HTERT RPE-1 (cell line): ENCODE measurements around the gene MAP2K5.

Experiments used
- in situ Hi-C: fragments of 300-500 bp; cut with MboI; formaldehyde crosslinking; loops from 4 replicates; pipeline ENCODE4 v1.14.3; 2020; ENCODE audit warnings: low sequenced_read_pairs

MAP2K5 gene

DNA sequence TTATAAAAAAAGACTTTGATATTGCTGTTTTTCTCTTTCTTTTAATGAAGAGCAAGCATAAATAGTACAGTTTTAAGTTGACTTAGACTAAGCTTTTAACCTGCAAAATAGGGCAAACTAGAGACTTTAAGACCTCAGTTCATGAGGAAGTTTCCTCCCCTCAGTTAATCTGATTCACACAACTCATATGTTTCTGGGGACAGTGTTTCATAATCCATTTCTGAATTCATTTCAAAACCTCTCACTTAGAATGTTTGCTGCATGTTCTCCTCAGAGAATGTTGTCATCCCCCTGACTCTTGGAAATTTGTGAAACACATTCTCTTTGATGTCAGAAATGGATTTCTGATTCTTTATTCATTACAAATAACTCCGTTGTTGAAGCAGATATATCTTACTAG is 203.5 kb downstream of the MAP2K5 start:
- in situ Hi-C loops: no loop called here

DNA sequence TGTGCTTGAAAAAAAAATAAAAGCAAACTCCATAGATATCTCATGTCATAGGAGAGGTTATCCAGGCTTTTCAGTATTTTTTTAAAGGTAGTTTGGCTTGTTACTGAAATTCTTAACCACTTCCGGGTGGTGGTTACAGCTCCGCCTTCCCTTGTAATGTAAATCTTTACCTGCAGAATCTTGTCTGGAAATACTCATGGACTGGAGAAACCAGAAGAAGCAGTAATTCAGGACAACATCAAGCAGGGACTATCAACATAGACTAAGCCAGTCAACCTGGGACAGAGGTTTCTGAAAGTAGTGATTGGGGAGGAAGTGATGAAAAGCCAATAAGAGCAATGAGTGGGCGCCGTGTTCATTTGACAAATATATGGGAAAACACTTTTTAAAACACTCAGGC is 203.9 kb downstream of the MAP2K5 start:
- in situ Hi-C loops: no loop called here

DNA sequence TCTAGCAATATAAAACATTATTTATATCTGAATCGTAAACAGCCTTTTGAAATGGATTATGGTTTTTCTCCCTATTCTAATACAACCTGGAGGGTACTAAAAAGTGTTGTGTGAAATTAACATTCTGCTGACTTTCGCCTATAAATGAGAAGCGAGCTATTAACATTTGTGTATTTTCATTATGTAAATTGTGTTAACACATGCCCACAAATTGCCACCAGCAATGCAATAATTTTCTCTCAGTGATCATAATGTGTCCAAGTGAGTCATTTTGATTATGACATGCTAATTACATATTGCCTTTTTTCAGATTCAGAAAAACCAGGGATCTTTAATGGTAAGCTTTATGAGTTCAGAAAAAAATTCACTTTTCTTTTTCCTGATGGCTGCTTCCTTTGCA is 205.4 kb downstream of the MAP2K5 start:
- in situ Hi-C loops: no loop called here

DNA sequence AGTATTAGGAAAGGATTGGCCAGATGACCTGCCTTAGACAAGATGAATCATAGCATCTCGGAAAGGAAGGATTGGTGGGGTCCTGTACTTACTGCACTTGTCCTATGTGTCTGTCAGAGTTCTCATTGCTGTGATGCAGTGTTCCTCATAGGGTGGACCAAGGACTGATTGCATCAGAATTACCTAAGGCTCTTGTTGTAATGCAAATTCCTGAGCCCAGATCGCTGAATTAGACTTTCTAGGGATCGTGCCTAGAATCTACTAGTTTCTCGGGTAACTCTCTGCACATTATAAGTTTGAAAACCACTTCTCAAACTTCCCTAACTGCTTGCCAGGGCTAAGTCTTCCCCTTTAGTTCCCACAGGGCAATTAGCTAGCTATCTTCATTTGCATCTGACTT is 207.9 kb downstream of the MAP2K5 start:
- in situ Hi-C loops: no loop called here

DNA sequence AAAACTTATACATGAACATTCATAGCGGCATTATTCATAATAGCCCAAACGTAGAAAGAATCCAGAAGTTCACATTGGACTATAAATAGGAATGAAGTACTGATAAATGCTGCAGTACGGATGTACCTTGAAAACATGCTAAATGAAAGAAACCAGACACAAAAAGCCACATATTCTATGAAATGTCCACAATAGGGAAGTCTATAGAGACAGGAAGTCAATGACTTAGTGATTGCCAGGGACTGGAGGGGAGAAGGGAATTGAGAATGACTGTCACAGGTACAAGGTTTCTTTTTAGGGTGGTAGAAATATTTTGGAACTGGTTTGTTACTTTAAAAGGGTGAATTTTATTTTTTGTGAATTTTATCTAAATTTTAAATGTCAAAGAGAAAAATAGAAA is 211.4 kb downstream of the MAP2K5 start:
- in situ Hi-C loops: no loop called here

DNA sequence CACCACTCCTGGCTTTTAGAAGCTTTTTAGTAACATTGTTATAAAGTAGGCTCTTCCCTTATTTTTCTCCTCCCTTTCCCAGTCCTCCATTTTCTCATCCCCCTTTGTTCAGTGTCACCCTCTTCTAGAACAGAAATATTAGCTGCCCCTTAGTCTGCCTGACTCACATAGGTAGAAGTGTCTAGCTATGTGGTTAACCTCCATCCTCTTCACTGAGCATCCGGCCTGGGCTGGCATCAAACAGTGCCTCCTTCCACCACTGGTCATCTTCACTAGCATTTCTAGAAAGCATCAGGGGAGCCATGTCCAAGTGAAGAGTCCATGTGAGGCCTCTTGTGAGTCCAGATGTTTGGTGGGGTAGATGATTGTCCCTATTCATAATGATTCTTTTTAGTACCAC is 212.8 kb downstream of the MAP2K5 start:
- in situ Hi-C loops: no loop called here

DNA sequence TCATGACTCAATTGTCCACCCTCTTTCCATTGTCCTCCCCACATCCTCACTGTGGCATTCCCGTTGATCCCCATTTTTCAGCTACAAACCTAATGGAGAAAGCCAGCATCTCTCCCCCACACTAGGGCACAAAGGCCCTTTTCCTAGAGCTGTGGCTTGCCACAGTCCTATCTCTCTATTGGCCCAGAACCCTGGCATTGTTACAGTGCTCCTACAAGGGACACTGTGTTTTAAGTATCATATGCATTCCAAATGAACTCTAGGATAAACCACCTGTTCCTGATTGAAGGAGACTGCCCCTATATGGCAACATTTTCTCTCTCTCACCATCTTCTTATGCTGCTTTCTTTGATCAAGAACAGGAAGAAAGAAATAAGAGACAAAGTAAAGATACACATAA is 213.4 kb downstream of the MAP2K5 start:
- in situ Hi-C loops: no loop called here

DNA sequence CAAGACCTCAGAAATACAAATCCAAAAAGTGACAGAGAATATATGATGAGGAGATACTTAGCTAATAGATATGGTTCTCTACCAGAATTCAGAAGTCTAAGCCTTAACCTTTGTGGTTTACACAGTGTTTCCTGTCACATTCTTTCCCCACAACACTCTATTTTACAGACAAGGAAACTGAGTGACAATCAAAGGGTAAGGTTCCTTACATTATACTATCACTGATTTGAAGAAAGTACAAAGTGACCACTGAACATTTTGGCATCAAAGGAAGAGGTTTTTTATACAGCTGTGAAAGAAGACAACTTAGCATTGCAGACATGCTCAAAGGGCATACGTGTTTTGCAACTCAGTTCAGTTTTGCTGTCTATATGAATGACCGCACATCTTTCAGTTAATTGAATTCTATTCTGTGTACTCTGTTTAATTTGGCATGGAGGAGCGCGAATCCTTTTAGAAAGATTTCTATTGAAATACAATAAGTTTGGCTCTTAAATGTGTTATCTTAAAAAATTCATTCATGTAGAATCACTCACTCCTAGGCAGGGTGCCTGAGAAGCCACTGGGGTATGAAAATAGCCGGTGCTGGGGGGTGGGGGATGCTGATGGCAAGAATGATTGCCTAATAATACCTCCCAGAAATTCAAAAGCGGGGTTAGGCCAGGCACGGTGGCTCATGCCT is 216.3 kb downstream of the MAP2K5 start:
- in situ Hi-C loops: no loop called here

DNA sequence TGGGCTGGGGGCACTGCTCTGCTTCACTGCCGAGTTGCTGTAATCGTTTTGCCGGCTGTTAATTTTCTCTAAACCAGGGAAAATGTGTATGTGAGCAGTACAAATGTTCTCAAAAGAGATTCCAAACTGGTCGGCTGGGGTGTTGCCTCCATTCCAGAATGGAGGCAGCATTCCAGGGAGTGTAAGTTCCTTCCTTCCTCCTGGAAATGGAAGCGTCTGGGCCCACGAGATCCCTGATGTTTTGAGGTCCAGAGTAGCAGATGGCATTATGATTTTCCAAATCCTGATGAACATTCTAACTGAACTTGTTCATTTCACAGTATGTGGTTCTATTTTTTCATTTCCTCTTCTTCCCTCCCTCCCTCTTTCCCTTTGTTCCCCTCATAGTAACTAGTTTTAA is 218.4 kb downstream of the MAP2K5 start:
- in situ Hi-C loops: no loop called here

DNA sequence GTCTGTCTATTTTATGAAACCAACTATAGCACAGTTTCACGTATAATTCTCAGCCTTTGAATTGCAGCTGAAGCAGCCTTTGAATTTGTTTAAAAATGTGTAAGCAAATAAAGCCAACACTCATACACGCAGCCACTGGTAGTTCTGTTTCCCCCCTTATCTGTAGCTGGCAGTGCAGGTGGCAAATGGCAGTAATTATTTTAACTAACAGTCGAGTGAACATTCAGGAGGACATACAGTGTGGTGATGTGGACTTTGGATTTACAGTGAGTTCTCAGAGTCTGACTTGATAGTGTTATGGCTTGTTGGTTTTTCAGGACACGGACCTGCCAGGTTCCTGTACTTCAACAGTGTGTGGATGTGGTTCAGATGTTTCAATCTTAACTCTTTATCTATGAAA is 218.8 kb downstream of the MAP2K5 start:
- in situ Hi-C loops: no loop called here

DNA sequence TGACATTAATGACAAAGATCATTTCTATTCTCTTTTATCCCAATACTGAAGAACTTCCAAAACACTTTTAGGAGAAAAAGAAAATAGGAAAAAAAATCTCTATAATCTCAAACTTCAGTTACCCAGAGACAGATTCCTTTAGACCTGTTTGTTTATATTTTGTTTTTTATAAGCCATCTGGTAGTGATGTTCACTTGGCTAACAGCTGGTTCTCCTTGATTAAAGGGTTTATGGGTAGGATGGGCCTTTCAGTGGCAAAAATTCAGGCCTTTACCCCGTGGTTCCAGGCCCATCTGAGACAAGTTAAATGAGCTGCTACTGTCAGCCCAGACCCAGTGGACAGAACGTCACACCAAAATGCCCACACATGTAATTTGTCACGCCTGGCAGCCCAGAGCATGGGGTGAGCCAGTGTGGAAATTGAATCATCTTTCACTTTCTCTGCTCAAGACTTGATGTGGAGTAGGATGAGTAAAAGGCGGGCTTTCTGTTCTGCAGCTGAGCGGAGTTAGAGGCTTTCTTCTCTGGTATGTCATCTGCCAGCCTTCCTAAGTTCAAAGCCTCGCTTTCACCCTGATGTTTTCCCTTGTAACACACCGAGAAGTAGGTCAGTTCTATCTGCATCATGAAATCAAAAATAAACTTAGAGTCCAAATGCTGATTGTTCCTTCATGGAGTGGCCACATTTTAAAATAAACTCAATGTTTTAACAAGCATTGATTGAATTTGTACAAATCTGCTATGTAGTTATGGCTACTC is 220.3 kb downstream of the MAP2K5 start:
- in situ Hi-C loops: no loop called here

DNA sequence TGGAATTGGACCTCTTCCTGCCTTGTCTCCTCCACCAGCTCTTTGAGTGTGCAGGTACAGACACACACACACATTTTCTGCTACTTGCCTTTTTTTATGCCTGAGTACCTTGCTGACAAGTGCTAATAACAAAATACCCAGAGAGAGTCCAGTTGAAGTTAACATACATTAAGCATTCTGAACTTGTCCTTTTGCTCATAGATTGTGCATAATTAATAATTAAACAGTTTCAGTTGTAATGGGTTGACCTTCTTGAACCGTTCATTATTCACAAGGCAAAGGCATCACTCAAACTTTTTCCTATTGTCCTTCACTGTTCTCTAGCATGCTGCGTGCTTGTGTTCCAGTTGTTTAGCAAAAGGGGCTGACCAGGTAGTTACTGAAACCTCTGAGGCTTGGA is 223.2 kb downstream of the MAP2K5 start:
- in situ Hi-C loops: no loop called here

DNA sequence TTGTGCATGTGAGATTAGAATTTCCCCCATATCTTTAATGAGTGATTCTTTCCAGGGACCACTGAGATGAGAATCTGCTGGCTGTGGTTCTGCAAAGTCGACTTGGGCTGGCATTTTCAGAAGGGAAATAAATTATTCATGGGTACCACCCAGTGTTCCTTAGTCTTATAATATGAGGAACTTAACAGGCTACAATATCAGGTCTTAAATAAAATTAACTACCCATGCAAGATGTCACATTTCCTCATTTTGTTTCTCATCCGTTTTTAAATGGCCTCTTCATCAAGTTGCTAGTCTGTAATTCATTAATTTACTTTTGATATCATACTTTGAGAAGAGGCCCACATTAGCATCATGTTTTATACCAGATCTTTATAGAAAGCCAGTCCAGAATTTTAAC is 224.5 kb downstream of the MAP2K5 start:
- in situ Hi-C loops: no loop called here

DNA sequence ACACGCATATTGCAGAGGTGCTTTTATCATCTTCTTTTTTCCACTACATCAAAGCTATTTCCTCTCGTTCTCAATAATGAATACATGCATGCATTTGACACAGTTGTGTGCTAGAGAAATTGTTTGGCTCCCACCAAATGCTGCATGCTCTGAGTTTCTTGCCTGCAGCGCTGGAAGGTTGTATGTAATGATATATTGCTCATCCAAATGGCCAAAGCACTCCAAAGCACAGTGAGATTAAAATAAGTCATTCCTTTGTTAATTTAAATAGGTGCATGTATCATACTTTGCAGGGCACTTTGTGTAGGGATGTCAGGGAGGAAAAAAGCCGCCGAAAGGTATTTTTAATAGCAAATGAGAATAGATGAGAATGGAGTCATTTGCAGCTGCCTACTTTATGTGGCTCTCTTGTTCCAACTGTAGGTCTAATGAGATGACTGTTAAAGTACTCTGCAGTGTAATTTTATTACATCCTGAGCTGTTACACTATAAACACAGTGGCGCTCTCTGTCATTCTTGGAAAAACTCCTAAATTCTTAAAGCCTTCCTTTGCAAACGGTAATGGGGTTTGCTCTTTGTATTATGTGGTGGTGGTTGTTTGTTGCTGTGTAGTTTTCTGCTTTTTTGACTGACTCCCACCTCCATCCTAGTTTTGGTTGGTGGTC is 225.9 kb downstream of the MAP2K5 start:
- in situ Hi-C loops: no loop called here

DNA sequence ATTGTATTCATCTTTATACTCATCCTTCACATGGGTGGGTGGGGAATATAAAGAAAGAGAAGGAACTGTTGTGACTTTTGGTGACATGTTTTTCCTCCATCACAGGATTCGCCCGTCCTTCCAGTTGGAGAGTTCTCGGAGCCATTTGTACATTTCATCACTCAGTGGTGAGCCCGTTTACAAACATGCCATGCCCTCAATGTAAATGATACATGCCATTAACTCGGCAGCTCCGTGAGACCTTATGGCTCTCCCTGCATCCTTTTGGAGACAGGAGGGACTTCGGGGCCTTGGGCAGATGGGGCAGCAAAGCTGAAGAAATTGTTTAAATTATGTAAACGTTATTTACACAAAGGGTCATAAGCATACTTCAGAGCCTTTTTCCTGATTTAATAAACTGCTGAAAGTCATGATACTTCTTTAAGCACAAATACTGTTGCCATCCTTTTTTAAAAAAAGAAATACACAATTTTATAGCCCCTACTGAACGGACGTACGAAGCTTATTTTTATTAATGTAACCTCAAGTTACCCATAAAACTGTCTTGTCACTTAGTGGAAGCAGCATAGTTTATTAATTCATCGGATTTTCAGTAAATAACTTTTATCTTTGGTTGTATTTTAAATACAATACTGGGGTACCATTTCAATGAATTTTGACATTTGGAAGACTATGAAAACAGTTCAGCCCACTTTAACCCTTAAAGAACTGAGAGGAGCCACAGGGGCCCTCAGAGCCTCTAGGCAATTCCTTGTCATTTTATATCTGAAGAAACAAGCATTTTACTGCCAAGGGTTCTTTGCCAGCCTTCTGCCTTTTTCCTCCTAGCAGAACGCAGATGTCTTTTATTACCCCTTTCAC is 227.2 kb downstream of the MAP2K5 start:
- in situ Hi-C loops: no loop called here

DNA sequence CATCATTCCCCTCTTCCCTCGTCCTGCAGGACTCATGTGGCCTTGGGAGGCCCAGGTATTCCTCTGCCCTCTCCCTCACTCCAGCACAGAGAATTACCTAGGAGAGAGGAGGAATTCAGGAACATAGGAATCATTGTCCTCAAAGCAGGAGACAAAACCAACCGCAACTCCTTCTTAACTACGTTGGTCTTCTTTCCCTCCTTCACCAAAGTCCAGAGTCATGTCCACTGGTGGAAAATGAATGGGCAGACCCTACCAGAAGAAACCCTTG is 227.8 kb downstream of the MAP2K5 start:
- in situ Hi-C loops: no loop called here

DNA sequence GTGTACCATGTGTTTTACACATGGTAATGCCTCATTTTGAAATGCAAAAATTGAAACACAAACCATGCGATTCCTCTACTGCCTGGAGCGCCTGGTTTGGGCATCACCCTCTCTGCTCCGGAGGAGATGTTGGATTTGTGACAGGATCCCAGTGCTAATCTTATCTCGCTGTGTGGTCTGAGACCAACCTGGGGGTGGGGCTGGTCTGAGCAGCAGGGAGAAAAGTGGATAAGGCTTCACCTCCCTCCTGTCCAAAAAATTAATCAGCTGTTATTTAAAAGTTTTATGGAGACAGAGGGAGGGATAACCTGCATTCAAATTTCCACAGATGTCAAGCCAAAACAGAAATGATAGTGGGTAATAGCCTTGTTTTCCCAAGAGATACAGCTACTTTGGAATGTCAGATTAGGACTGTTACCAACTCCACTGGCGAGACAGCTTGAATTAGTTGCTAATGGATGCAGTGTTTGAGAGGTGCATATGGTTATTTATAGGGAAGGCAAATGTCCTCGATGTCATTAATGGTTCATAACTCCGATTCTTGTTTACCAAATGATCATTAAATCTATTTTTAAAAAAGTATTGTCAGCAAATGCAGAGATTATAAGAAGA is 228.8 kb downstream of the MAP2K5 start:
- in situ Hi-C loops: no loop called here

DNA sequence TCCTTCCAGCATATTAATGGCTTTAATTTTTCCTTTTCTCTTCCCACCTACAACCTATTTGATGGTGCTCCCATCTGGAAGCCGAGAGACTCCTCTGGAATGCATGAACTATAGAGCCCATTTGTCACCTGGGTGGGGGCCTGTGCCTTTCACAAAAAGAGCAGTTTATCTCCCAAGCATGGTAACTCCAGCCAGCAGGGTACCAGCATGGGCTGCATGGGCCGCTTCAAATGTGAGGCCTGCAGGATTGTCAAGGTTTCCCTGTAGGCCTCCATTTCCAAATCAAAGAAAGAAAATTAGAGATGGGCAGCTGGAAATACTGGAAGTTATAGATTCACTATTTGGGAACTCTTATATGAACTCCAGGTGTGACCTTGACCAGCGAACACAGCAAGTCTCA is 232.1 kb downstream of the MAP2K5 start:
- in situ Hi-C loops: no loop called here

DNA sequence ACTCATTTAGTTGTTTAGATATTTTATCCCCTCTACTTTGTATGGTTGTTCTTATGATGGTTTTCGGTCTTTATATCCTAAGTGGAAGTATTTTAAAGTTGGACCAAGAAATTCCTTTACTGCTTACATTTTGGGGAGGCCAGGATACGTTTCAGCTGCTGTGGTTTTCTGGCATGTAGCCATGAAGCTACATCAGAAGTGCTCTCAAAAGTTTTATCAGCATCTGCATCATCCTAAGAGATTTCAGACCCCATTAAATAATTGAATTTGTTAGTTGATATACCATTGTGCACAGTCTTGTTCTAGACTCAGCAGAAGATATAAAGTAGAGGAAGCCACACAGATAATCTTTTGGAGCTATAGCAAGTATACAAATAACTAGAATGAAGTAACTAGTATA is 232.7 kb downstream of the MAP2K5 start:
- in situ Hi-C loops: no loop called here

DNA sequence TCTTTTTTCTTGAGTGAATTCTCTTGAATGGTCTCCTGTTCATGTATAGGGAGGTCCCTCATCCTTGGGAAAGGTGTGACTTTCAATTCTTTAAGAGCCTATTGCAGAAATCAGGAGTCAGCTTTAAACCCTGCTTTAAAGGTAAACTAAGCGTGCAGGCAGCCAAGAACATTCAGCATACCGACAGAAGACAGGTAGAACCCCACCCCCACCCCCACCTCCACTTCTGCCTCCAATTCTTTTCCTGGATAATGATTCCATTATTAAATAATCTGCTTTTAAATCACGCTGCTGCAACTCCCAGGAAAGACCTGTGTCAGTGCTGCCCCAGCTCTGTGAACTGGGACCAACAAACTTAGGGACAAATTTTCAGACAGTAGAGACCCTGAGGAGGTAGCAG is 233.5 kb downstream of the MAP2K5 start:
- in situ Hi-C loops: no loop called here

DNA sequence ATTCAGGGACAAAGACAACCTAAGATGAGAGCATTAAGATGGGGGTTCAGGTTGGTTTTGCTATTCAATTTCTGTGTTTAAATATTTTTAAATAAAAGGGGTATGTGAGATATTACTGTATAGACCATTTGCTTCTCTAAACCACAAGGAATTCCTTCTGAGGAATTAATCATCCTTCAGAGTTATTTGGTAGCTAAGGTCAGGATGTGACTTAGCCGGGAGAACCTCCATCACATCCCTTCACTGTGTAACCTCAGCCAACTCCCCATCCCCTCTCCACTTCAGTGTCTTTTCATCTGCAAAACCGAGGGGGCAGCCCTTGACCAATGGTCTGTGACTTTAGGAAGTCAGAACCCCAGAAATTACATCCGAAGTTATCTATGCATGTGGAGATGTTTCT is 234.1 kb downstream of the MAP2K5 start:
- in situ Hi-C loops: no loop called here
